ENCODE data around the gene PAN3. TPM values are rescaled to one million over a fixed set of nuclear protein-coding genes. Genes with fewer than 3 reads are reported as not detected.

Gene PAN3
- total RNA-seq, 1 donor from 2014 or later, result 36.1 TPM

- TF ChIP-seq POLR2A (IDR thresholded peaks at IDR 0.05), result no peak
- TF ChIP-seq CTCF (IDR thresholded peaks at IDR 0.05), result no peak
- TF ChIP-seq POLR2AphosphoS5 (IDR thresholded peaks at IDR 0.05; ENCODE audit: insufficient read depth in 1 of 2, low read depth in 1 of 2), result no peak
- no peak overlapping the region for H3K4me3 ChIP-seq
These were observed 177.8 kb downstream of the PAN3 start for GRCh38 chr13:28316129-28316528.

GRCh38 chr13:28316836-28317235 is 178.5 kb downstream of the PAN3 start:
- H3K27me3 ChIP-seq, result no peaks in the 10 kb centered on the region
- no peaks in the 10 kb centered on the region for H3K9me3 ChIP-seq
- no peak for DNase-seq (ENCODE audit: extremely low spot score in 2 of 2)
- H3K36me3 ChIP-seq, result no peaks in the 10 kb centered on the region
- no peak overlapping the region for H3K4me3 ChIP-seq
- intact Hi-C loops (cut with DNase I), result no loop called here
- H3K4me1 ChIP-seq, result peaks cover 4% of the 10 kb centered on the region
- TF ChIP-seq POLR2A (IDR thresholded peaks at IDR 0.05), result no peak
- TF ChIP-seq CTCF (IDR thresholded peaks at IDR 0.05), result no peak
- H3K27ac ChIP-seq, result no peak overlapping the region

More at GRCh38 chr13:28316129-28316528, 177.8 kb downstream of the PAN3 start:
- Histone ChIP-seq H3K4me1 (no peaks in the 10 kb centered on the region), H3K9me3 (no peaks in the 10 kb centered on the region), H3K27ac (no peak overlapping the region), H3K27me3 (no peaks in the 10 kb centered on the region), H3K36me3 (no peaks in the 10 kb centered on the region)
- no peak for DNase-seq (ENCODE audit: extremely low spot score in 2 of 2)
- intact Hi-C loops (cut with DNase I), result no loop called here

GRCh38 chr13:28318496-28318895 is 180.2 kb downstream of the PAN3 start:
- no peak overlapping the region for H3K27ac ChIP-seq
- no peaks in the 10 kb centered on the region for H3K36me3 ChIP-seq
- no peaks in the 10 kb centered on the region for H3K27me3 ChIP-seq
- peaks cover 14% of the 10 kb centered on the region for H3K4me1 ChIP-seq
- DNase-seq (ENCODE audit: extremely low spot score in 2 of 2), result no peak
- intact Hi-C loops (cut with DNase I), result no loop called here
- H3K4me3 ChIP-seq, result no peak overlapping the region
- TF ChIP-seq POLR2AphosphoS5 (IDR thresholded peaks at IDR 0.05; ENCODE audit: insufficient read depth in 1 of 2, low read depth in 1 of 2) (no peak), POLR2A (IDR thresholded peaks at IDR 0.05) (no peak), CTCF (IDR thresholded peaks at IDR 0.05) (no peak)
- no peaks in the 10 kb centered on the region for H3K9me3 ChIP-seq

- TF ChIP-seq POLR2AphosphoS5 (IDR thresholded peaks at IDR 0.05; ENCODE audit: insufficient read depth in 1 of 2, low read depth in 1 of 2), result no peak
- TF ChIP-seq CTCF (IDR thresholded peaks at IDR 0.05), result no peak
- no peak for TF ChIP-seq POLR2A (IDR thresholded peaks at IDR 0.05)
- H3K9me3 ChIP-seq, result no peaks in the 10 kb centered on the region
- peaks cover 14% of the 10 kb centered on the region for H3K4me1 ChIP-seq
- H3K36me3 ChIP-seq, result no peaks in the 10 kb centered on the region
- no peak for DNase-seq (ENCODE audit: extremely low spot score in 2 of 2)
- intact Hi-C loops (cut with DNase I), result no loop called here
- no peaks in the 10 kb centered on the region for H3K27me3 ChIP-seq
- no peak overlapping the region for H3K27ac ChIP-seq
- H3K4me3 ChIP-seq, result no peak overlapping the region
These were observed 181.2 kb downstream of the PAN3 start for GRCh38 chr13:28319528-28319927.

DNA sequence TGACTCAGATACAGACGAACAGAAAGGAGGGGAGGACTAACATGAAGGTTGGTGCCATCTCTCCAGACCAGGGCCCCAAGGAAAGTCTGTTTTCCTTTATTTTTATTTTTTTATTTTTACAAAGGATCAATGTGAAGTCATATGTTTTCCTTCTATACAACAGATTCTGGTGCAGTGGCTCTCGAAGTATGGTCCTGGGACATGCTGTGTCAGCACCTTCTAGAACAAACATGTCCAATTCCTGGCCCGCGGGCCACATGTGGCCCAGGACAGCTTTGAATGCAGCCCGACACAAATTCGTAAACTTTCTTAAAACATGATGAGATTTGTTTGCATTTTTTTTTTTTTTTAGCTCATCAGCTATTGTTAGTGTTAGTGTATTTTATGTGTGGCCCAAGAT is 181.9 kb downstream of the PAN3 start:
- Histone ChIP-seq H3K4me3 (no peak overlapping the region), H3K27ac (no peak overlapping the region), H3K36me3 (no peaks in the 10 kb centered on the region), H3K27me3 (no peaks in the 10 kb centered on the region), H3K4me1 (peaks cover 14% of the 10 kb centered on the region), H3K9me3 (no peaks in the 10 kb centered on the region)
- TF ChIP-seq CTCF (IDR thresholded peaks at IDR 0.05), result no peak
- no peak for TF ChIP-seq POLR2A (IDR thresholded peaks at IDR 0.05)
- intact Hi-C loops (cut with DNase I), result no loop called here
- DNase-seq (ENCODE audit: extremely low spot score in 2 of 2), result no peak
